Erythroblast (primary cell): ENCODE results near the gene PRAF2.

Experiments used
- DNase-seq, 2 experiments: peaks; one replicate each; lab custom pipeline; 2025; lab: John Stamatoyannopoulos, UW
- GATA1 ChIP-seq: IDR thresholded peaks from 2 replicates; pipeline ENCODE4 v1.6.1; 2011; ENCODE audit warnings: low read depth, mild to moderate bottlenecking, control low read depth, low read length, moderate library complexity
- POLR2A ChIP-seq: IDR thresholded peaks from 2 replicates; pipeline ENCODE4 v1.6.1; 2011; ENCODE audit warnings: mild to moderate bottlenecking, low read length

The PRAF2 gene, protein sequence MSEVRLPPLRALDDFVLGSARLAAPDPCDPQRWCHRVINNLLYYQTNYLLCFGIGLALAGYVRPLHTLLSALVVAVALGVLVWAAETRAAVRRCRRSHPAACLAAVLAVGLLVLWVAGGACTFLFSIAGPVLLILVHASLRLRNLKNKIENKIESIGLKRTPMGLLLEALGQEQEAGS

DNA sequence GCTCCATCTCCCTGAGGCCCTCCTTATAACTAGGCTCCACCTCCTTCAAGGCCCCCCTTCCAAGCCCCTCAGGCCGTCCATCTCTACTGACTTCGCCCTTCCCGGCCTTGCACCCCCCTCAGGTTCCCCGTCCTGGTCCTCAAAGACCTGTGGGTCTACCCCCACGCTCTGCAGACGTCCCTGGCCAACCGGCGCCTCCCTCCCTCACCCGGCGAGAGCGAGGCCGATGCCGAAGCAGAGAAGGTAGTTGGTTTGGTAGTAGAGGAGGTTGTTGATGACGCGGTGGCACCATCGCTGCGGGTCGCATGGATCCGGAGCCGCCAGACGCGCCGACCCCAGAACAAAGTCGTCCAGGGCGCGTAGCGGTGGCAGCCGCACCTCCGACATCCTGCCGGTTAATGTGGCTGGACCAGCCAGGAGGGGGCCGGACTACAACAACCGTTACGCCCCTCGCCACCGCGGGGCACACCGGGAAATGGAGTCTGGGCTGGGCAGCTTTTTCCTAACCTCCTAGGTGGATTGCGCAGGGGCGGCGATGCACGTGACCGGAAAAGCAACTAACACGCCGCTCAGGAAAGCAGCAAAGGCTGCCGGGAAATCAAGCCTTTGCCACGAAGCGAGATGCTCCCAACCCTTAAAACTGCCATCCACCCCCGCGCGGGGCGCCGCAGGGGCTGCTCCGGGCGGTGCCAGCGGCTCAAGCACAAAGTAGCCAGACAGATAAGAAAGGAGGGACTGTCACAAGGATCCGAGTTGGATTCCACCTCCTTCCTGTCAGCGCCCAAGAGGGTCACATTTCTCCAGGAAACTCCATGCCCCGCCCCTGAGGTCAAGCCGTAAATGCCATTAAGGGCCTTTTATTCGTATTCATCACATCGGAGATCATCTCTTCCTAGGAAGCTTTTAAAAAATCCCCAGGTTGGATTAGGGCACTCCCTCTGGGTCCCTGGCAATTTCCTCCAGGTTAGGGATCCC, at the start of gene PRAF2:
Gene PRAF2 (minus strand): TSS at position 402 of the 975 bp plus-strand sequence. CDS start 15 bp downstream, at position 387.
- TF ChIP-seq POLR2A: peak; percentile 79
- TF ChIP-seq GATA1: no peak
- DNase-seq: peak; percentile 88 to 90

DNA sequence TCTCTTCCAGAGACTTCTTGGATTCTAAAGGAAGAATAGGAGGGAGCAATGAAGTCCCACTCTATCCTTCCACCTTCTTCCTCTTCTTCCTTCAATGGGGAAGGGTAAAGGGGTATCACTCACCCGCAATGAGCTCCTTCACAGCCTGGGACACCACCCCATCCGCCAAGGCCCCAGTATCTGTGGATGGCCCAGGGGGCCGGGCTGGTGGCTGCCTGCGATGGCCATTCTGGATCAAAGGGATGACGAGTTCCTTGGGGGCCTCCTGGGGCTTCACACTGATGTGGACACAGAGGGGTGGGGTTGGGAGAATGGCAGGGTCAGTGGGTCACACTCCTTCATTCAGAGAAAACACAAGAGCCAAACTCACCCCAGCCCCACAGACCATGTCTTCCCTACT, 48.7 kb upstream of the PRAF2 start:
- TF ChIP-seq POLR2A (no peak), GATA1 (no peak)
- DNase-seq: no peak

DNA sequence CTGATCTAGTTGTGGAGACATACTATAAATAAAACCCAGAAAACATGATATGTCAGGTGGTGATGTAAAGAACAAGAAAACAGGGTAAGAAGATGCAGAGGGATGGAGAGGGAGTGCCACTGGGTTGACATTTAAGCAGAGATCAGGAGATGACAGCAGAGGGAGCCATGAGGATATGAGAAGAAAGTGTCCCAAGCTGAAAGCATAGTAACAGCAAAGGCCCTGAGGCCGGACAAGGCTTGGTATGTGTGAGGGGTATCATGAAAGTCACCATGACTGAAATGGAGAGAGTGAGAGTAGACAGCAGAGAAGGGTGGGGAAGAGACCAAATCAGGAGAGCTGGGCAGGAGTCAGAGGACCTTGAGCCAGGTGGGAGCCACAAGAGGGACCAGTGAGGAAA, 46.3 kb upstream of the PRAF2 start:
- TF ChIP-seq GATA1 (no peak), POLR2A (no peak)
- DNase-seq: peak; percentile 31 to 42

DNA sequence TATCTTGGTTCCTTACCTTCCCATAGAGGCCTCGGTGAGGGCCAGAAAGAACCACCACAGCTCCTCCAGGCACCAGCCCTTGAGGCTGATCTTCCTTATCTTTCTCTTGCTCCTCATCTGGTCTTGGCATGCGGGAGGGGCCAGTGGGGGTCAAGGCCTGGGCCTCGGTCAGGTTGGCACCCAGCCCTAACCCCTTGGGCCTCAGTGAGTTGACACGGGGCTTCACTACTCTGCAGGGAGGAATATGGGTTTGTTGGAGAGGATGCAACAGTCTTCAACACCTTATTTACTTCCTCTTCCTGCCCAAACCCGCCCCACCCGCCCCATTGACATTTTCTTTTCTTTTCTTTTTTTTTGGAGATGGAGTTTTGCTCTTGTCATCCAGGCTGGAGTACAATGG, 43.8 kb upstream of the PRAF2 start:
- TF ChIP-seq GATA1 (no peak), POLR2A (no peak)
- DNase-seq: peak; percentile 49 to 78

DNA sequence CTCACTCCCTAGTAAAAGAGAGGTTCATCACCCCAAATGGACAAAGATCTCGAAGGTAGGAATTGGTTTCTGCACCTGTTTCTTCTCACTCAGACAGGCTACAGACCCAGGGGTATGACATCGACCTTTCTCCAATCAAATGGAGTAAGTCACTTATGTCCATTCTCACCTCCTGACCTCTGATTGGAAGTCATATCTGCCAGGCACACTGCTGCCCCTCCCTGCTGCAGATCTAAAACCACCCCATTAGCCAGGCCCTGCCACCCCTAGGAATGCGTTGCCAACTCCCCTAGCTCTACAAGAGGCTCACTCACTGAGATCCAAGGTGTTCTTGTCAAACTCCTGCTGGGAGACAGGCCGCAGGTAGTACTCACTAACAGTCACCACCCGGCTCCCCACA, 42.9 kb upstream of the PRAF2 start:
- no peak for TF ChIP-seq GATA1
- no peak for TF ChIP-seq POLR2A
- peak; percentile 18 to 55 for DNase-seq

DNA sequence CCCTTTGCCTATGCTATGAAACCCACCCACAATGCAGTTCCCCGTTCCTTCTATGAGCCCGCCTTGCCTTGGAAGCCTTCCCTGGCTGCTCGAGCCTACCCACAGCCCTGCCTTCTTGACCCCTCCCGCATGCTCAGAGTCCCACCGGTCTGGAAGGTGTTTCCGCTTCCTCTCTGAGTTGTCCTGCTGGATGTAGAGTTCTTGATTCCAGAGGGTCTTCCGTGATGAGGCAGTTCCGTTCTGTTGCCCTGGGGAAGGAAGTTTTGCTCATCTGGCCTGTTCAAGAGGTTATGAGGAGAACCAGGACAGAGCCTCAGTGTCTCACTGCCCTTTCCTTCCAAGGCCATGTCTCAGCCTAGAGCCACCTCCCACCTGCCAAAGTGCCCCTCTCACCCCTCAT, 42.3 kb upstream of the PRAF2 start:
- DNase-seq: no peak
- no peak for TF ChIP-seq POLR2A
- no peak for TF ChIP-seq GATA1

DNA sequence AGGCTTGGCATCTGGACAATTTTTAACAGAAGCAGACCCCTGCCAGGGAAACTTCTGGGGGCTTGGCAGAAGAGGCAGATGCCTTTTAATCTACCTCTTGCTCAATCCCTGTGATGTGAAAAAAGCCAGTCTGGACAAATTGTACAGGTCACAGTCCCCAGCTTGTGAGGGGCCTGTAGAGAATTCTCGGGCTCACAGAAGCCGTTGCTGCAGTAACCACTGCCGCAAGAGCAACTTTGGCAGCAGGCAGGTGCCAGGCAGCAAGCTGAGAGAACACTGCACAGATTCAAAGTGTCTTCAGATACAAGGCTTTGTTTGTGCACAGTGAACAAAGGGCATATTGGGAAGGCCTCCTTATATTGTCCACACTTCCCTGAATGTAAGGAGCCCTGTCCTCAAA, 38.0 kb upstream of the PRAF2 start:
- TF ChIP-seq POLR2A (no peak), GATA1 (no peak)
- DNase-seq: no peak

DNA sequence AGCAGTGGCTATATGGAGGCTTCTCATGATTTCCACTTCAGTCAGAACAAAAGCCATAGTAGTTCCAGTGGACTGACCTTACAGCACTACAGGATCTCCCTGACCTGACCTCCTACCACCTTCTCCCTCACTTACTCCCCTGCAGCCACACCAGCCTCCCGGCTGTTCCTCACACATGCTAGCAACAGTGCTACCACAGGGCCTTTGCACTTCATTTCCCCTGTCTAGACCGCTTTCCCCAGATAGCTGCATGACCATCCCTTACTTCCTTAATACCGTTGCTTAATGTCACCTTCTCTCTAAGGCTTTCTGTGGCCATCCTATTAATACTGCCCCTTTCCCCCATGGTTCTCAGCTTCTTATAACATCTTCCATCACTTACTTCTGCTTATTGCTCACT, 36.6 kb upstream of the PRAF2 start:
- TF ChIP-seq GATA1 (no peak), POLR2A (no peak)
- DNase-seq: no peak

DNA sequence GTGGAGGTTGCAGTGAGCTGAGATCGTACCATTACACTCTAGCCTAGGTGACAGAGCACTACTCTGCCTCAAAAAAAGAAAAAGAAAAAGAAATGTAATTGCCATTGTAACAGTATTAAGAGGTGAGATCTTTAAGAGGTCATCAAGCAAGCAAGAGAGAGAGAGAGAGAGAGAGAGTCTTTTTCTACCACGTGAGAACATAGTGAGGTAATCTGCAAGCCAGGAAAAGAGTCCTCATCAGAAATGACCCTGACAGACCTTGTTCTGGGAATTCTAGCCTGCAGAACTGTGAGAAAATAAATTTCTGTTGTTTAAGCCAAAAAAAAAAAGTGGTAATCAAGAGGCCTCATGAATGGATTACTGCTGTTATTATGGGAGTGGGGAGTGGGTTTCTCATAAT, 34.8 kb upstream of the PRAF2 start:
- DNase-seq: no peak

DNA sequence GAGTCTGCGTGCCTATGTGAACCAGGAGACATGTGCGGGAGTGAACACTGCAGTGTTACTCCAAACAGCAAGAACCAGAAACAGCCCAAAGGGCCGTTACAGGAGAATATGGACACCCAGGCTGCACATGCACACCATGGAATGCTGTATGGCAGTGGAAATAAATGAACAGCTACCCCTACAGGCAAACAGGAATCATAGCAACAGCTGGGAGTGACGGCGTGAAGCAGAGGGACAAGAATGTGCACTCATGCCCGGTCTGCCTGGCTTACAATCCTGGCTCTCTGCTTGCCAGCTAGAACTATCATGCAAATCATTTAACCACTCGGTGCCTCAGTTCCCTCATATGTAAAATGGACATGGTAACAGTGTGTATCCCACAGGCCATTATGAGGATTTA, 33.1 kb upstream of the PRAF2 start:
- TF ChIP-seq POLR2A: no peak
- no peak for TF ChIP-seq GATA1
- DNase-seq: peak; percentile 53 to 56

More for the DNA sequence above, 34.8 kb upstream of the PRAF2 start:
- TF ChIP-seq POLR2A: no peak
- no peak for TF ChIP-seq GATA1

DNA sequence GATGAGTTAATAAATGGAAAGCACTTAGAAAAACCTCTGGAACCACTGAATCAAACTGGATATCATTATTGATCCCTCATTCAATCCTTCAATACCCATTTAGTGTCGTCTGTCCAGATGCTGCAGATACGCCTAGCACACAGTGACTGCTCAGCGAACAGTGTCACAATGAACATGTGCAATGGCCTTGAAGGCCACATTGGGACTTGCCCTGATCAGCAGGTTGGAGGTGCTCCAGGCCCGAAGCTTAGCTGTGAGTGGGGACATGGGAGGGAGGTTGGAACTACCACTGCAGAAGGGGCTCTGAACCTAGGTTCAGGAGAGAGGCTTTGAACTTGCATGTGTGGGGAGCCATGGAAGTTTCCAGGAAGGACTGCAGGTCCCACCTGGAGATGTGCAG, 32.5 kb upstream of the PRAF2 start:
- TF ChIP-seq POLR2A: no peak
- no peak for TF ChIP-seq GATA1
- DNase-seq: no peak

DNA sequence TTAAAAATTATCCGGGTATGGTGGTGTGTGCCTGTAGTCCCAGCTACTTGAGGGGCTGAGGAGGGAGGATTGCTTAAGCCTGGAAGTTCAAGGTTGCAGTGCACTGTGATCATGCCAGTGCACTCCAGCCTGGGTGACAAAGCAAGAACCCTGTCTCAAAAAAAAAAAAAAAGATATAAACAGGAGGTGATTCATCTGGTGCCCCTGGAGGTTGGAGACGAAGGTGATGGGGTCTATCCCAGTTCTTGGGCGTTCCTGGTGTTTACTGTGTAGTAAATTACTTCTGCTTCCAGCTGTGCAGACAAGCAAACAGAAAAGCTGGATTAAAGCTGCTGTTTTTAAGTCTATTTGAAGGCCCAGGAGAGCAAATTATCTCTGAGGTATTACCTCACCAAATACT, 29.8 kb upstream of the PRAF2 start:
- TF ChIP-seq POLR2A (no peak), GATA1 (no peak)
- DNase-seq: no peak

DNA sequence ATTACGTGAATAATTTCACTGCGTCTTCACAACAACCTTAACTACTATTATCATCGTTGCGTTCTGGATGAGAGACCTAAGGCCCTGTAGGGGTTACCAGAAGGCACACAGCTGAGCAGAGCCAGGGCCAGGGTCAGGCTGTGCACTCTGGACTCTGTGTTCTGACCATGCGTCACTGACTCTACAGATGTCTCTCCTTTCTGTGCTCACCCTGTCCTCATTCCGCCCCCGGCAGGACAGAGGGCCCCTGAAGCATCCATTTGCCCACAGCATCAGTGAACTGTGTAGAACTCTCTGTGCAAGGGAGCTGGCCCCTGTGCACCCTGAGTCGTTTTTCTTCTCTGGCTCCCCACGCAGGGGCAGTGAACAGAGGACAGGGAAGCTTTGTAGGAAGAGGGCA, 28.4 kb upstream of the PRAF2 start:
- DNase-seq: no peak
- TF ChIP-seq GATA1 (no peak), POLR2A (no peak)

DNA sequence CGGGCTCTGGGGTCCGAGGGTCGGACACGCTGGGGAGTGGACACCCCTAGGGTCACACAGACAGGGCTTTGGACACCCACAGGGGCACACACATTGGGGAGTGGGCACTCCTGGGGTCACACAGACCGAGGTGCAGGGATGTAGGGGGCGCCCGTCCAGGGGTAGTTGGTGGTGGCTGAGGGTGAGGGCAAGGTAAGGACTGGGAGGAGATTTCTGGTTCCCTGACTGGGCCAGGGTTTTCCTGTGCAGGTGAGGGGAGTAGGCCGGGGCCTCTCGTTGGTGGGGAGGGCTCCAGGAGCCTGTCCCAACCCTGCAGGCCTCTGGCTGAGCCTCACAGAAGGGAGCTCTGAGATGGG, 27.8 kb upstream of the PRAF2 start:
- DNase-seq: no peak
- TF ChIP-seq POLR2A (no peak), GATA1 (no peak)
